Retinal pigment epithelial cell (primary cell): ENCODE measurements around the gene WASHC2C.
"Not testable (repeated sequence)": the region's sequence is repeated elsewhere in the genome, so short reads cannot be mapped to it uniquely, and the experiment has no call there.

ENCODE experiments used
- DNase-seq: peaks from one replicate; pipeline ENCODE4 v3.0.0-alpha.2; 2010; ENCODE audit warnings: low read depth
- H3K4me3 ChIP-seq: 2 replicates; pipeline ENCODE4 v1.5.1; 2011; ENCODE audit warnings: mild to moderate bottlenecking, low read length, control low read depth, moderate library complexity
- CTCF ChIP-seq: conservative IDR thresholded peaks from 2 replicates; pipeline ENCODE4 v1.5.1; 2011; ENCODE audit warnings: low read depth, low read length, control low read depth, inconsistent platforms

Gene WASHC2C, protein sequence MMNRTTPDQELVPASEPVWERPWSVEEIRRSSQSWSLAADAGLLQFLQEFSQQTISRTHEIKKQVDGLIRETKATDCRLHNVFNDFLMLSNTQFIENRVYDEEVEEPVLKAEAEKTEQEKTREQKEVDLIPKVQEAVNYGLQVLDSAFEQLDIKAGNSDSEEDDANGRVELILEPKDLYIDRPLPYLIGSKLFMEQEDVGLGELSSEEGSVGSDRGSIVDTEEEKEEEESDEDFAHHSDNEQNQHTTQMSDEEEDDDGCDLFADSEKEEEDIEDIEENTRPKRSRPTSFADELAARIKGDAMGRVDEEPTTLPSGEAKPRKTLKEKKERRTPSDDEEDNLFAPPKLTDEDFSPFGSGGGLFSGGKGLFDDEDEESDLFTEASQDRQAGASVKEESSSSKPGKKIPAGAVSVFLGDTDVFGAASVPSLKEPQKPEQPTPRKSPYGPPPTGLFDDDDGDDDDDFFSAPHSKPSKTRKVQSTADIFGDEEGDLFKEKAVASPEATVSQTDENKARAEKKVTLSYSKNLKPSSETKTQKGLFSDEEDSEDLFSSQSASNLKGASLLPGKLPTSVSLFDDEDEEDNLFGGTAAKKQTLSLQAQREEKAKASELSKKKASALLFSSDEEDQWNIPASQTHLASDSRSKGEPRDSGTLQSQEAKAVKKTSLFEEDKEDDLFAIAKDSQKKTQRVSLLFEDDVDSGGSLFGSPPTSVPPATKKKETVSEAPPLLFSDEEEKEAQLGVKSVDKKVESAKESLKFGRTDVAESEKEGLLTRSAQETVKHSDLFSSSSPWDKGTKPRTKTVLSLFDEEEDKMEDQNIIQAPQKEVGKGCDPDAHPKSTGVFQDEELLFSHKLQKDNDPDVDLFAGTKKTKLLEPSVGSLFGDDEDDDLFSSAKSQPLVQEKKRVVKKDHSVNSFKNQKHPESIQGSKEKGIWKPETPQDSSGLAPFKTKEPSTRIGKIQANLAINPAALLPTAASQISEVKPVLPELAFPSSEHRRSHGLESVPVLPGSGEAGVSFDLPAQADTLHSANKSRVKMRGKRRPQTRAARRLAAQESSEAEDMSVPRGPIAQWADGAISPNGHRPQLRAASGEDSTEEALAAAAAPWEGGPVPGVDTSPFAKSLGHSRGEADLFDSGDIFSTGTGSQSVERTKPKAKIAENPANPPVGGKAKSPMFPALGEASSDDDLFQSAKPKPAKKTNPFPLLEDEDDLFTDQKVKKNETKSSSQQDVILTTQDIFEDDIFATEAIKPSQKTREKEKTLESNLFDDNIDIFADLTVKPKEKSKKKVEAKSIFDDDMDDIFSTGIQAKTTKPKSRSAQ (N-terminal part only)

GRCh38 chr10:45726703-45727420 is at the start of gene WASHC2C:
TSS of gene WASHC2C (plus strand) at chr10:45727266. CDS start at chr10:45727318, 52 bp downstream.
- peak; percentile 23 for DNase-seq
- peak within 1 kb of the TSS; percentile 51 for H3K4me3 ChIP-seq

- not testable (repeated sequence) for DNase-seq, H3K4me3 ChIP-seq
Observed at GRCh38 chr10:45678467-45678866, 48.6 kb upstream of the WASHC2C start.

GRCh38 chr10:45710200-45710796 is 16.8 kb upstream of the WASHC2C start:
- not testable (repeated sequence) for DNase-seq

GRCh38 chr10:45711223-45711622 is 15.8 kb upstream of the WASHC2C start:
- DNase-seq, H3K4me3 ChIP-seq: not testable (repeated sequence)

More at GRCh38 chr10:45710200-45710796, 16.8 kb upstream of the WASHC2C start:
- H3K4me3 ChIP-seq = not testable (repeated sequence)

- H3K4me3 ChIP-seq, DNase-seq: not testable (repeated sequence)
Observed at GRCh38 chr10:45717053-45717452, 10.0 kb upstream of the WASHC2C start.

DNA sequence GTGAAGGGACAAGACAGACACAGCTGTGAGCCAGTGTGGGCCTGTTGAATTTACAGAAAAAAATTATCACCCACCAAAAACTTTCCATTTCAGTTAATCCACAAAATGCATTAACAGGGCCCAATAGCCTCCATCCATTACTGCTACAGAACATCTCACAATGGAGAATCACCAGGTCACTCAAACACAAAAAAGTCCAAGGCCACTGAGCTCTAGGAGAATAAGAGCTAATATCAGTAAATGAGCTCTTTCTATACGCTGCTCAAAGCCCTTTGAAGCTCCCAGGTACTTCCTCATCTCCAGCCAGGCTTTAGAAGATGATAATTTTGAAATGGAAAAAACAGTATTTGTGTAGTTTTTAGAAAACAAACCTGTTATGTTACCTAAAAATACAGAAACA is 9.4 kb upstream of the WASHC2C start:
- not testable (repeated sequence) for DNase-seq, H3K4me3 ChIP-seq

GRCh38 chr10:45721503-45721902 is 5.6 kb upstream of the WASHC2C start:
- not testable (repeated sequence) for DNase-seq, H3K4me3 ChIP-seq

- not testable (repeated sequence) for H3K4me3 ChIP-seq, DNase-seq
Observed at GRCh38 chr10:45723851-45724250, 3.2 kb upstream of the WASHC2C start.

- H3K4me3 ChIP-seq = peak overlapping the region; percentile 51
Observed at GRCh38 chr10:45727421-45727965, 427 bp downstream of the WASHC2C start.

GRCh38 chr10:45734449-45734848 is 7.4 kb downstream of the WASHC2C start:
- not testable (repeated sequence) for DNase-seq, H3K4me3 ChIP-seq

More at GRCh38 chr10:45727421-45727965, 427 bp downstream of the WASHC2C start:
- DNase-seq = not testable (repeated sequence)

DNA sequence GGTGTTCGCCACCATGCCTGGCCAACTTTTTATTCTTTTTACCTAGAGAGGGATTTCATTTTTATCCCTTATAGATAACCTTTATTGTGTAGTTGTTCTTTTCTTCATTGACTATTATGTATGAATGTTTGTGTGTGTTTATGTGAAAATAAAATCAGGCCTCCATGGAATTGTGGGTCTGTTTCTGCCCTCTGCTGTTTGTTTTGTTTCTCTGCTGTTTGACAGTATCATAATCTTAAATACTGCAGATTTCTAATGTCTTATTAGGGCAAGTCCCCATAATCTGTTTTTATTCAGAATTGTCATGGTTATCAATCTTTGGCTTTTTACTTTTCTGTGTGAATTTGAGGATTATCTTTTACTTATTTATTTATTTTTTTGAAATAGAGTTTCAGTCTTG is 7.8 kb downstream of the WASHC2C start:
- not testable (repeated sequence) for DNase-seq

GRCh38 chr10:45741559-45741958 is 14.5 kb downstream of the WASHC2C start:
- H3K4me3 ChIP-seq, DNase-seq: not testable (repeated sequence)

More for the DNA sequence above, 7.8 kb downstream of the WASHC2C start:
- H3K4me3 ChIP-seq = not testable (repeated sequence)
- TF ChIP-seq CTCF = peak; percentile 22

GRCh38 chr10:45742014-45742413 is 14.9 kb downstream of the WASHC2C start:
- H3K4me3 ChIP-seq, DNase-seq: not testable (repeated sequence)

DNA sequence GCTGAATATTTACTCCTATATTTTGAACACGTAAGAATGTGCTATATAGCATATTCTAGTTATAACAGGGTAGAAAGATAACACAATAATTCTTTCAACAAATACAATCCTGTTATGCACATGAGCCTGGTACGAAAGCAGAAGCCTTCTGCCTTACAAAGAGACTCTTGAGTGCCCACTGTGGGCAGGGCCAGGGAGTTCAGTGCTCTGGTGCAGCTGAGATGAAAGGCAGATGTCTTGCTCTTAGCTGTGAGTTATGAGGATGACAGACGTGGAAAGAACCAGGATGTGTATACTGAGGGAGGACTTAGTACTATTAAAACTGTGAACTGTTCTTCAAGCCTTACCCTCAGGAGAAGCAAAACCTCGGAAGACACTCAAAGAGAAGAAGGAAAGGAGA is 24.1 kb downstream of the WASHC2C start:
- not testable (repeated sequence) for H3K4me3 ChIP-seq, DNase-seq

GRCh38 chr10:45752210-45752609 is 25.1 kb downstream of the WASHC2C start:
- not testable (repeated sequence) for H3K4me3 ChIP-seq, DNase-seq

DNA sequence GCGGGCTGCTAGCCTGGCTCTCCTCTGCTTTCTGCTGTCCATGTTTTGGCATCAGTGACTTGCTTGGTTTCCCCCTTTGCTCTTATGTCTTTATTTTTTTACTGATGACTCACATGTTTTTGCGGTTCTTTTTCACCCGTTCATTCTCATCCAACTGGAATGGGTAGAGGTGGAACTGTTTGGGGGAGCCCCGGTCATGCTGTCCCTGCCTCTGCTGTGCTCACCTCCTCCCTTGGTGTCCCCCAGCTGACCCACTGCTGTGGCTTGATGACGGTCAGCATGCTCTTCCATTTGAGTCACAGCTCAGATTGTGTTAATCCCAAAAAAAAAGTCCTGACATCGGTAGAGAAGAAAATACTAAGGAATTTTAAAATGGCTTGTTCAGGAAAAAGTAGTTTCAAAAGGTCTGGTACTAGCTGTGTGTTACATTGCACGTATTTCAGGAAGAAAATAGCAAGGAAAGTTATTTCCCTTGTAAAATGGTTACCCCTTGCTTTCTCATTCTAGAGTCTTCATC is 27.0 kb downstream of the WASHC2C start:
- H3K4me3 ChIP-seq, DNase-seq: not testable (repeated sequence)
